ENCODE results near the gene THYN1. TPM values are rescaled to one million over a fixed set of nuclear protein-coding genes. Genes with fewer than 3 reads are reported as not detected.

The THYN1 gene
- total and polyA plus RNA-seq, 4 donors, result 30.1 to 67.4 (median 35.8) TPM

GRCh38 chr11:134236834-134237556 lies 16.2 kb downstream of the THYN1 start:
- no peak overlapping the region for H3K4me3 ChIP-seq
- ATAC-seq (ENCODE audit: insufficient read depth, low FRiP score) (no peak), DNase-seq (no peak)
- no peaks in the 10 kb centered on the region for H3K9me3 ChIP-seq (ENCODE audit: control insufficient read depth in 4 of 4, insufficient read depth in 3 of 4, low read length in 3 of 4)
- no peak overlapping the region for H3K27ac ChIP-seq (ENCODE audit: low read depth in 1 of 2, low read length in 1 of 2)
- H3K9ac ChIP-seq (ENCODE audit: insufficient read depth in 1 of 2, low read length in 2 of 2), result no peak overlapping the region
- 88 to 92% methylated on average over 7 of the region's 7 CpGs for WGBS, 2 donors
- no peaks in the 10 kb centered on the region for H3K27me3 ChIP-seq (ENCODE audit: control insufficient read depth in 3 of 3, insufficient read depth in 3 of 3, low read length in 2 of 3)
- H3K4me1 ChIP-seq (ENCODE audit: control insufficient read depth in 5 of 5, insufficient read depth in 5 of 5, low read length in 5 of 5), result peaks cover 0 to 4% (median 0%) of the 10 kb centered on the region in 5 donors
- TF ChIP-seq CTCF (IDR thresholded peaks at IDR 0.05; ENCODE audit: control extremely low read depth, extremely low read depth), result no peak
- H3K36me3 ChIP-seq (ENCODE audit: control insufficient read depth in 4 of 4, insufficient read depth in 4 of 4, low read length in 4 of 4), result peaks cover 3 to 31% (median 23%) of the 10 kb centered on the region in 4 donors

GRCh38 chr11:134235399-134235798 lies 17.8 kb downstream of the THYN1 start:
- 87 to 96% methylated on average over 3 of the region's 3 CpGs for WGBS, 2 donors
- H3K9ac ChIP-seq (ENCODE audit: insufficient read depth in 1 of 2, low read length in 2 of 2), result no peak overlapping the region
- H3K4me1 ChIP-seq (ENCODE audit: control insufficient read depth in 5 of 5, insufficient read depth in 5 of 5, low read length in 5 of 5), result peaks cover 0 to 7% (median 0%) of the 10 kb centered on the region in 5 donors
- no peaks in the 10 kb centered on the region for H3K27me3 ChIP-seq (ENCODE audit: control insufficient read depth in 3 of 3, insufficient read depth in 3 of 3, low read length in 2 of 3)
- no peak overlapping the region for H3K27ac ChIP-seq (ENCODE audit: low read depth in 1 of 2, low read length in 1 of 2)
- no peaks in the 10 kb centered on the region for H3K9me3 ChIP-seq (ENCODE audit: control insufficient read depth in 4 of 4, insufficient read depth in 3 of 4, low read length in 3 of 4)
- no peak for TF ChIP-seq CTCF (IDR thresholded peaks at IDR 0.05; ENCODE audit: control extremely low read depth, extremely low read depth)
- no peak overlapping the region for H3K4me3 ChIP-seq
- DNase-seq (no peak), ATAC-seq (ENCODE audit: insufficient read depth, low FRiP score) (no peak)
- peaks cover 2 to 27% (median 17%) of the 10 kb centered on the region in 4 donors for H3K36me3 ChIP-seq (ENCODE audit: control insufficient read depth in 4 of 4, insufficient read depth in 4 of 4, low read length in 4 of 4)

- DNase-seq, result no peak
These were observed 19.4 kb downstream of the THYN1 start for GRCh38 chr11:134233729-134234179.

More at GRCh38 chr11:134233729-134234179, 19.4 kb downstream of the THYN1 start:
- Histone ChIP-seq H3K4me3 (no peak overlapping the region), H3K4me1 (ENCODE audit: control insufficient read depth in 5 of 5, insufficient read depth in 5 of 5, low read length in 5 of 5) (peaks cover 0 to 7% (median 0%) of the 10 kb centered on the region in 5 donors), H3K36me3 (ENCODE audit: control insufficient read depth in 4 of 4, insufficient read depth in 4 of 4, low read length in 4 of 4) (peaks cover 0 to 16% (median 10%) of the 10 kb centered on the region in 4 donors), H3K9ac (ENCODE audit: insufficient read depth in 1 of 2, low read length in 2 of 2) (no peak overlapping the region), H3K27ac (ENCODE audit: low read depth in 1 of 2, low read length in 1 of 2) (no peak overlapping the region), H3K27me3 (ENCODE audit: control insufficient read depth in 3 of 3, insufficient read depth in 3 of 3, low read length in 2 of 3) (no peaks in the 10 kb centered on the region), H3K9me3 (ENCODE audit: control insufficient read depth in 4 of 4, insufficient read depth in 3 of 4, low read length in 3 of 4) (no peaks in the 10 kb centered on the region)
- 91 to 92% methylated on average over 4 of the region's 4 CpGs for WGBS, 2 donors
- TF ChIP-seq CTCF (IDR thresholded peaks at IDR 0.05; ENCODE audit: control extremely low read depth, extremely low read depth), result no peak
- ATAC-seq (ENCODE audit: insufficient read depth, low FRiP score), result no peak
